Hepatocyte (in vitro differentiated cells): ENCODE data around the gene DTNBP1. TPM values are rescaled to one million over a fixed set of nuclear protein-coding genes. Genes with fewer than 3 reads are reported as not detected.

Experiments used
- DNase-seq: peaks from one replicate; pipeline ENCODE4 v3.0.0-alpha.2; 2016; ENCODE audit warnings: low spot score
- H2AFZ ChIP-seq: fragments of 200-600 bp; sonication (generic); 2 replicates; pipeline ENCODE4 v1.6.0; 2016; ENCODE audit warnings: antibody characterized with exemption, mild to moderate bottlenecking
- H3K27ac ChIP-seq: fragments of 200-600 bp; sonication (generic); 2 replicates; pipeline ENCODE4 v1.5.1; 2016; ENCODE audit warnings: mild to moderate bottlenecking
- H3K27me3 ChIP-seq: fragments of 200-600 bp; sonication (generic); 2 replicates; pipeline ENCODE4 v1.6.1; 2016
- H3K36me3 ChIP-seq: fragments of 200-600 bp; sonication (generic); replicated peaks from 2 replicates; pipeline ENCODE4 v1.5.1; 2016; ENCODE audit warnings: low read depth; ENCODE audit not compliant: insufficient read depth
- H3K4me1 ChIP-seq: fragments of 200-600 bp; sonication (generic); 2 replicates; pipeline ENCODE4 v1.5.1; 2016; ENCODE audit warnings: mild to moderate bottlenecking, moderate library complexity; ENCODE audit not compliant: insufficient read depth
- H3K4me2 ChIP-seq: fragments of 200-600 bp; sonication (generic); 2 replicates; pipeline ENCODE4 v1.6.0; 2016
- H3K4me3 ChIP-seq: fragments of 200-600 bp; sonication (generic); 2 replicates; pipeline ENCODE4 v1.5.1; 2016; ENCODE audit warnings: mild to moderate bottlenecking
- H3K79me2 ChIP-seq: fragments of 200-600 bp; sonication (generic); 2 replicates; pipeline ENCODE4 v1.6.0; 2017; ENCODE audit warnings: mild to moderate bottlenecking
- H3K9me2 ChIP-seq: fragments of 200-600 bp; sonication (generic); replicated peaks from 2 replicates; pipeline ENCODE4 v1.6.0; 2017; ENCODE audit warnings: mild to moderate bottlenecking; ENCODE audit not compliant: insufficient read depth
- H3K9me3 ChIP-seq: fragments of 200-600 bp; sonication (generic); 2 replicates; pipeline ENCODE4 v1.5.1; 2016; ENCODE audit warnings: low read depth, mild to moderate bottlenecking
- H4K20me1 ChIP-seq: fragments of 200-600 bp; sonication (generic); 2 replicates; pipeline ENCODE4 v1.6.0; 2016; ENCODE audit warnings: mild to moderate bottlenecking; ENCODE audit not compliant: insufficient read depth, poor library complexity, severe bottlenecking
- CTCF ChIP-seq: fragments of 200-600 bp; sonication (generic); IDR thresholded peaks from 2 replicates; pipeline ENCODE4 v1.5.1; 2016; ENCODE audit warnings: antibody characterized with exemption, mild to moderate bottlenecking; ENCODE audit not compliant: poor library complexity
- EZH2 ChIP-seq: fragments of 200-600 bp; sonication (generic); IDR thresholded peaks from 2 replicates; pipeline ENCODE4 v1.6.1; 2016; ENCODE audit warnings: antibody characterized with exemption, mild to moderate bottlenecking, borderline replicate concordance
- EZH2phosphoT487 ChIP-seq: fragments of 200-600 bp; sonication (generic); IDR thresholded peaks from one replicate; pipeline ENCODE4 v1.6.1; 2018; ENCODE audit warnings: antibody characterized with exemption, mild to moderate bottlenecking, low read depth, moderate library complexity; ENCODE audit not compliant: unreplicated experiment, severe bottlenecking
- WGBS: methylation state at CpG from one replicate; pipeline ENCODE4 v1.1.6; 2016; ENCODE audit warnings: low lambda C conversion rate; ENCODE audit errors: missing lambda C conversion rate; 5-methylcytosine and 5-hydroxymethylcytosine counted together
- polyA plus RNA-seq: library from polyadenylated mRNA; unstranded; fragments of >200 nt; fragmentation: Nextera tagmentation; extraction: Ambion mirVana; gene quantifications from 2 replicates; pipeline ENCODE4 v1.2.1, GENCODE V29; 2016
- total RNA-seq: library from RNA; depleted of rRNA; stranded (reverse); fragments of >200 nt; gene quantifications from 2 replicates; pipeline ENCODE4 v1.2.3, GENCODE V29; 2014

Gene DTNBP1
- total and polyA plus RNA-seq, 2 experiments from 2014 or later: 3.4 to 25.6 TPM

DNA sequence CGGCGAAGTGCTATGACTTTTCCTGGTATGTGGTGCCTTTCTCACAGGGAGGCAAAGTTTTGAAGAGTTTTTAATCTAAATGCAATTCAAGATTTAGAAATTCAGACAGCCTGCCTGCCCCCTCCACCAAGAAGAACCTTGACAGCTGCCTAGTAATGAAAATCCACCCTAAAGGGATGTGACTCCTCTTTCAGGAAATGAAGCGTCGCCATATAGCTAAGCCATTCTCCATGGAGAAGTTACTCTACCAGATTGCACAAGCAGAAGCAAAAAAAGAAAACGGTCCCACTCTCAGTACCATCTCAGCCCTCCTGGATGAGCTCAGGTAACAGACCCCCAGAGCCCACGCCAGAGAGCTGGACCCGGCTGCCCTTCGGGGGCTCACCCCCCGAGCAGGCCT lies 150.1 kb downstream of the DTNBP1 start:
- no peak overlapping the region for H2AFZ ChIP-seq
- H3K4me3 ChIP-seq: no peak overlapping the region
- H3K27me3 ChIP-seq: no peaks in the 10 kb centered on the region
- no peak for TF ChIP-seq EZH2
- no peak for TF ChIP-seq CTCF
- no peak for TF ChIP-seq EZH2phosphoT487
- H3K79me2 ChIP-seq: peaks cover 6% of the 10 kb centered on the region
- 97% methylated on average over 9 of the region's 9 CpGs for WGBS
- no peaks in the 10 kb centered on the region for H4K20me1 ChIP-seq
- no peak overlapping the region for H3K4me2 ChIP-seq
- H3K36me3 ChIP-seq: no peaks in the 10 kb centered on the region
- H3K4me1 ChIP-seq: no peaks in the 10 kb centered on the region
- DNase-seq: no peak
- no peaks in the 10 kb centered on the region for H3K9me2 ChIP-seq
- H3K9me3 ChIP-seq: no peaks in the 10 kb centered on the region
- no peak overlapping the region for H3K27ac ChIP-seq

GRCh38 chr6:15512126-15512525 lies 150.7 kb downstream of the DTNBP1 start:
- no peaks in the 10 kb centered on the region for H3K36me3 ChIP-seq
- H3K9me2 ChIP-seq: no peaks in the 10 kb centered on the region

GRCh38 chr6:15511248-15512125 lies 151.3 kb downstream of the DTNBP1 start:
- H3K4me3 ChIP-seq: no peak overlapping the region
- no peak for DNase-seq
- no peaks in the 10 kb centered on the region for H3K4me1 ChIP-seq
- H3K9me3 ChIP-seq: no peaks in the 10 kb centered on the region
- H3K36me3 ChIP-seq: no peaks in the 10 kb centered on the region
- no peaks in the 10 kb centered on the region for H4K20me1 ChIP-seq
- TF ChIP-seq EZH2 (no peak), CTCF (no peak), EZH2phosphoT487 (no peak)
- 96% methylated on average over 14 of the region's 14 CpGs for WGBS
- H3K79me2 ChIP-seq: peaks cover 6% of the 10 kb centered on the region
- H3K4me2 ChIP-seq: no peak overlapping the region
- no peak overlapping the region for H3K27ac ChIP-seq
- H3K9me2 ChIP-seq: no peaks in the 10 kb centered on the region
- no peak overlapping the region for H2AFZ ChIP-seq
- no peaks in the 10 kb centered on the region for H3K27me3 ChIP-seq

More at GRCh38 chr6:15512126-15512525, 150.7 kb downstream of the DTNBP1 start:
- Histone ChIP-seq H2AFZ (no peak overlapping the region), H3K79me2 (peaks cover 6% of the 10 kb centered on the region), H3K27ac (no peak overlapping the region), H3K4me1 (no peaks in the 10 kb centered on the region), H3K4me3 (no peak overlapping the region), H3K9me3 (no peaks in the 10 kb centered on the region), H3K4me2 (no peak overlapping the region), H4K20me1 (no peaks in the 10 kb centered on the region), H3K27me3 (no peaks in the 10 kb centered on the region)
- no peak for DNase-seq
- TF ChIP-seq EZH2: no peak
- peak; percentile 26 for TF ChIP-seq CTCF
- WGBS: 89% methylated on average over 18 of the region's 18 CpGs
